Measurements from ENCODE around the gene FRMD4A.

GRCh38 chr10:14366760-14367159, 36.0 kb upstream of the FRMD4A start:
- no peak for TF ChIP-seq CTCF (conservative IDR thresholded peaks at IDR 0.05; ENCODE audit: low read depth, low read length)
- TF ChIP-seq EZH2phosphoT487 (IDR thresholded peaks at IDR 0.05; ENCODE audit: borderline replicate concordance, low read length): no peak
- TF ChIP-seq EZH2 (IDR thresholded peaks at IDR 0.05; ENCODE audit: low read length, unreplicated experiment): no peak
